GM23338 (cell line): ENCODE data around the gene PTP4A1. TPM values are rescaled to one million over a fixed set of nuclear protein-coding genes. Genes with fewer than 3 reads are reported as not detected.
"Not testable (repeated sequence)": the region's sequence is repeated elsewhere in the genome, so short reads cannot be mapped to it uniquely, and the experiment has no call there.

Experiments
- ATAC-seq: fragments of 200-7000 bp; cut with Tn5 transposase; 3 replicates; pipeline ENCODE4 v1.9.1; 2020
- DNase-seq: peaks from one replicate; pipeline ENCODE4 v3.0.0-alpha.2; 2015; ENCODE audit warnings: low spot score
- H2AFZ ChIP-seq: fragments of 200-600 bp; sonication (generic); 2 replicates; pipeline ENCODE4 v1.8.0; 2016; ENCODE audit warnings: antibody characterized with exemption, mild to moderate bottlenecking, moderate library complexity
- H3F3A ChIP-seq: fragments of 200-600 bp; sonication (generic); replicated peaks from 2 replicates; pipeline ENCODE4 v1.8.0; 2017; ENCODE audit warnings: antibody characterized with exemption, mixed run types, low read depth
- H3K27ac ChIP-seq: fragments of 200-600 bp; sonication (generic); 2 replicates; pipeline ENCODE4 v1.6.1; 2016; ENCODE audit warnings: low read depth
- H3K27me3 ChIP-seq: fragments of 200-600 bp; sonication (generic); 2 replicates; pipeline ENCODE4 v1.8.0; 2016; ENCODE audit warnings: mild to moderate bottlenecking, mixed run types, moderate library complexity; ENCODE audit not compliant: insufficient read depth
- H3K36me3 ChIP-seq: fragments of 200-600 bp; sonication (generic); 2 replicates; pipeline ENCODE4 v1.8.0; 2016; ENCODE audit warnings: mild to moderate bottlenecking; ENCODE audit not compliant: insufficient read depth
- H3K4me1 ChIP-seq: fragments of 200-600 bp; sonication (generic); 2 replicates; pipeline ENCODE4 v1.8.0; 2016; ENCODE audit warnings: mild to moderate bottlenecking, moderate library complexity; ENCODE audit not compliant: insufficient read depth
- H3K4me2 ChIP-seq: fragments of 200-600 bp; sonication (generic); 2 replicates; pipeline ENCODE4 v1.7.1; 2017; ENCODE audit warnings: mixed run types
- H3K4me3 ChIP-seq: fragments of 200-600 bp; sonication (generic); 2 replicates; pipeline ENCODE4 v1.6.1; 2016; ENCODE audit warnings: mixed run types
- H3K79me2 ChIP-seq: fragments of 200-600 bp; sonication (generic); replicated peaks from 2 replicates; pipeline ENCODE4 v1.8.0; 2017; ENCODE audit warnings: mild to moderate bottlenecking; ENCODE audit not compliant: insufficient read depth
- H3K9me2 ChIP-seq: fragments of 200-600 bp; sonication (generic); 2 replicates; pipeline ENCODE4 v1.8.0; 2017; ENCODE audit not compliant: insufficient read depth
- H4K20me1 ChIP-seq: fragments of 200-600 bp; sonication (generic); replicated peaks from 2 replicates; pipeline ENCODE4 v1.8.0; 2017; ENCODE audit warnings: mild to moderate bottlenecking; ENCODE audit not compliant: insufficient read depth
- H3K27ac Mint-ChIP-seq: 2 replicates; pipeline ENCODE4 v1.8.0; 2020; ENCODE audit warnings: inconsistent platforms, mild to moderate bottlenecking, moderate library complexity, mixed read lengths
- H3K27me3 Mint-ChIP-seq: 3 replicates; pipeline ENCODE4 v1.8.0; 2022; ENCODE audit warnings: low read depth, mild to moderate bottlenecking, moderate library complexity, mixed read lengths, inconsistent platforms; ENCODE audit not compliant: insufficient read depth, poor library complexity
- H3K36me3 Mint-ChIP-seq: 3 replicates; pipeline ENCODE4 v1.8.0; 2021; ENCODE audit warnings: low read depth, mild to moderate bottlenecking, inconsistent platforms, moderate library complexity, mixed read lengths
- H3K4me1 Mint-ChIP-seq: 3 replicates; pipeline ENCODE4 v1.8.0; 2020; ENCODE audit warnings: mild to moderate bottlenecking, inconsistent platforms, mixed read lengths
- H3K4me3 Mint-ChIP-seq: 3 replicates; pipeline ENCODE4 v1.8.0; 2021; ENCODE audit warnings: moderate library complexity, mild to moderate bottlenecking, inconsistent platforms, mixed read lengths
- H3K9me3 Mint-ChIP-seq: 3 replicates; pipeline ENCODE4 v1.8.0; 2020; ENCODE audit warnings: moderate library complexity, mild to moderate bottlenecking, inconsistent platforms, mixed read lengths
- CREB1 ChIP-seq: fragments of 250-450 bp; sonication (Bioruptor Pico); IDR thresholded peaks from 2 replicates; pipeline ENCODE4 v1.5.0; 2020; ENCODE audit warnings: low read depth, mild to moderate bottlenecking, moderate library complexity
- POLR2AphosphoS5 ChIP-seq: IDR thresholded peaks from 2 replicates; pipeline ENCODE4 v1.6.1; 2016; ENCODE audit warnings: antibody characterized with exemption, low read depth
- long read RNA-seq: library from polyadenylated mRNA; unstranded; transcript quantifications from one replicate; pipeline ENCODE4 v2.0.0, GENCODE V29; 2020; ENCODE audit not compliant: unreplicated experiment
- polyA plus RNA-seq: library from polyadenylated mRNA; unstranded; fragments of >200 nt; fragmentation: Nextera tagmentation; extraction: Ambion mirVana; gene quantifications from 2 replicates; pipeline ENCODE4 v1.2.1, GENCODE V29; 2016
- total RNA-seq: library from RNA; depleted of rRNA; stranded (reverse); fragments of >200 nt; shearing (Covaris generic); gene quantifications from 2 replicates; pipeline ENCODE4 v1.2.3, GENCODE V29; 2014; rRNA removed
- TF ChIP-seq, protein P1 (sequence below): IDR thresholded peaks from 2 replicates; pipeline ENCODE4 v1.6.1; 2016; ENCODE audit warnings: antibody characterized with exemption
- TF ChIP-seq, protein P2 (sequence below): IDR thresholded peaks from one replicate; pipeline ENCODE4 v1.6.1; 2018; ENCODE audit warnings: antibody characterized with exemption; ENCODE audit not compliant: unreplicated experiment

PTP4A1 gene
- total RNA-seq = 96.9 and 99.0 TPM in 2 replicates
- polyA plus RNA-seq = 88.6 and 102 TPM in 2 replicates
- long read RNA-seq, partial matches to known transcripts = 0 of 2 reads
- long read RNA-seq, other reads (novel, unspliced or antisense) = 1 of 2 reads

DNA sequence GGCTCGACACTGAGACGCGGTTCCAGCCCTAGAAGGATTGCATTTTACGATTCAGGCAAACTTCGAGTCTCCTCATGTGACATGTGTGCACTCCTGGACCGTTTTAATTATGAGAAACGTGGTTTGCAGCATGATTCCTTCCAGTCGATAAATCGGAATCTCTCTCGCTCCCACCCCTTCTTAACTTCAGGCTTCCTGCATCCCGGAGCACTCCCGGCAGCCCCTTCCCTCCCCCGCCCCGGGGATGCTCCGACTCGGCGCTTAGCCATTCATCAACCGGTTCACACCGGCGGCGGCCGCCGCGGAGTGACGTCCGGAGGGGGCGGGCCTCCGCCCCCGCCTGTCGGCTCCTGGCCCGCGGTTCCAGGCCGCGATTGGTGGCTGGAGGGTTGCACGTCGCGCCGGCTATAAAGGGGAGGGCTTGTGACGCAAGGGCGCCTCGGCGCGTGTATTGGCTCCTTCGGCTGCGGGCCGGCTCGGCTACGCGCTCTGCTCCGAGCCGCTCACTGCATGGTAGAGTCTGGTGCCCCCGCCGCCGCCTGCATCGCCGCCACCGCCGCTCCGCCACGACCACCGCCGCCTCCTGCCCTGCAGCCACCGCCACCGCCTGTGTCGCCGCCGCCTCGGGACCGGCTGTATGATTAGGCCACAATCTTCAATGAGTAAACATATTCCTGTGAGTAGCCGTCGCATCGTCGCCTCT lies at the start of gene PTP4A1, which contains the start of gene LOC128125822:
Gene PTP4A1, plus strand, starts transcription at position 437 of the 703 bp plus-strand sequence. CDS start 4,401 bp downstream, outside the sequence.
Gene LOC128125822, plus strand, starts transcription at position 437 of the 703 bp plus-strand sequence.
- Mint-ChIP-seq H3K9me3 (peaks cover 7% of the 10 kb centered on the region), H3K4me1 (peaks cover 16% of the 10 kb centered on the region), H3K27ac (peak within 1 kb of the TSS; percentile 99), H3K4me3 (peak within 1 kb of the TSS; percentile 97), H3K36me3 (peaks cover 31% of the 10 kb centered on the region), H3K27me3 (peaks cover 10% of the 10 kb centered on the region)
- Histone ChIP-seq H3K9me2 (no peaks in the 10 kb centered on the region), H3K4me1 (peaks cover 13% of the 10 kb centered on the region), H4K20me1 (peaks cover 25% of the 10 kb centered on the region), H3K79me2 (peaks cover 46% of the 10 kb centered on the region), H3K27ac (peak within 1 kb of the TSS; percentile 98), H3K27me3 (no peaks in the 10 kb centered on the region), H3K4me2 (peak within 1 kb of the TSS; percentile 87), H2AFZ (peak within 1 kb of the TSS; percentile 50; the same call in 1 of the 2 replicates), H3K36me3 (peaks cover 15% of the 10 kb centered on the region; the same call in 1 of the 2 replicates), H3K4me3 (peak within 1 kb of the TSS; percentile 68), H3F3A (0 out of 2 replicates have a peak, but pooled peaks cover 4% of the 10 kb centered on the region)
- ATAC-seq (peak; percentile 88), DNase-seq (peak; percentile 97)
- TF ChIP-seq POLR2AphosphoS5 = peak; percentile 80
- TF ChIP-seq, protein P1, sequence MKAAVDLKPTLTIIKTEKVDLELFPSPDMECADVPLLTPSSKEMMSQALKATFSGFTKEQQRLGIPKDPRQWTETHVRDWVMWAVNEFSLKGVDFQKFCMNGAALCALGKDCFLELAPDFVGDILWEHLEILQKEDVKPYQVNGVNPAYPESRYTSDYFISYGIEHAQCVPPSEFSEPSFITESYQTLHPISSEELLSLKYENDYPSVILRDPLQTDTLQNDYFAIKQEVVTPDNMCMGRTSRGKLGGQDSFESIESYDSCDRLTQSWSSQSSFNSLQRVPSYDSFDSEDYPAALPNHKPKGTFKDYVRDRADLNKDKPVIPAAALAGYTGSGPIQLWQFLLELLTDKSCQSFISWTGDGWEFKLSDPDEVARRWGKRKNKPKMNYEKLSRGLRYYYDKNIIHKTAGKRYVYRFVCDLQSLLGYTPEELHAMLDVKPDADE = peak; percentile 39; the same call in 1 of the 2 replicates
- TF ChIP-seq, protein P2, sequence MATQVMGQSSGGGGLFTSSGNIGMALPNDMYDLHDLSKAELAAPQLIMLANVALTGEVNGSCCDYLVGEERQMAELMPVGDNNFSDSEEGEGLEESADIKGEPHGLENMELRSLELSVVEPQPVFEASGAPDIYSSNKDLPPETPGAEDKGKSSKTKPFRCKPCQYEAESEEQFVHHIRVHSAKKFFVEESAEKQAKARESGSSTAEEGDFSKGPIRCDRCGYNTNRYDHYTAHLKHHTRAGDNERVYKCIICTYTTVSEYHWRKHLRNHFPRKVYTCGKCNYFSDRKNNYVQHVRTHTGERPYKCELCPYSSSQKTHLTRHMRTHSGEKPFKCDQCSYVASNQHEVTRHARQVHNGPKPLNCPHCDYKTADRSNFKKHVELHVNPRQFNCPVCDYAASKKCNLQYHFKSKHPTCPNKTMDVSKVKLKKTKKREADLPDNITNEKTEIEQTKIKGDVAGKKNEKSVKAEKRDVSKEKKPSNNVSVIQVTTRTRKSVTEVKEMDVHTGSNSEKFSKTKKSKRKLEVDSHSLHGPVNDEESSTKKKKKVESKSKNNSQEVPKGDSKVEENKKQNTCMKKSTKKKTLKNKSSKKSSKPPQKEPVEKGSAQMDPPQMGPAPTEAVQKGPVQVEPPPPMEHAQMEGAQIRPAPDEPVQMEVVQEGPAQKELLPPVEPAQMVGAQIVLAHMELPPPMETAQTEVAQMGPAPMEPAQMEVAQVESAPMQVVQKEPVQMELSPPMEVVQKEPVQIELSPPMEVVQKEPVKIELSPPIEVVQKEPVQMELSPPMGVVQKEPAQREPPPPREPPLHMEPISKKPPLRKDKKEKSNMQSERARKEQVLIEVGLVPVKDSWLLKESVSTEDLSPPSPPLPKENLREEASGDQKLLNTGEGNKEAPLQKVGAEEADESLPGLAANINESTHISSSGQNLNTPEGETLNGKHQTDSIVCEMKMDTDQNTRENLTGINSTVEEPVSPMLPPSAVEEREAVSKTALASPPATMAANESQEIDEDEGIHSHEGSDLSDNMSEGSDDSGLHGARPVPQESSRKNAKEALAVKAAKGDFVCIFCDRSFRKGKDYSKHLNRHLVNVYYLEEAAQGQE = no peak
- TF ChIP-seq CREB1 = peak; percentile 93

DNA sequence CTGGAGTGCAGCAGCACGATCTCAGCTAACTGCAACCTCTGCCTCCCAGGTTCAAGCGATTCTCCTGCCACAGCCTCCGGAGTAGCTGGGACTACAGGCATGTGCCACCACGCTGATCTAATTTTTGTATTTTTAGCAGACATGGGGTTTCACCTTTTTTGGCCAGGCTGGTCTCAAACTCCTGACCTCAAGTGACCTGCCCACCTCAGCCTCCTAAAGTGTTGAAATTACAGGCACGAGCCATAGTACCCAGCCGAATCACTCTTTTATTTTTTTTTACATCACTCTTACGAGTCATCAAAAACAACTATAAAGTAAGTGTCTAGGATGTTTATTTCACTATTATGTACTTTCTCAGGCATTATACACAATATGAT lies 49.4 kb upstream of the PTP4A1 start:
- H3K27ac Mint-ChIP-seq, DNase-seq, H3K4me1 Mint-ChIP-seq, H3K27ac ChIP-seq, H3K79me2 ChIP-seq, H3K4me3 Mint-ChIP-seq, H3K4me1 ChIP-seq, ATAC-seq, H3K27me3 ChIP-seq, H4K20me1 ChIP-seq, H3K4me2 ChIP-seq, H3K36me3 ChIP-seq, H3K9me2 ChIP-seq, H3K27me3 Mint-ChIP-seq, H3K4me3 ChIP-seq, H3K36me3 Mint-ChIP-seq, H3F3A ChIP-seq: not testable (repeated sequence)
- H2AFZ ChIP-seq = peak overlapping the region; percentile 49; the same call in 1 of the 2 replicates
- H3K9me3 Mint-ChIP-seq = peaks cover 11% of the 10 kb centered on the region; the same call in 2 of the 3 replicates
